HL-60 (cell line): ENCODE measurements around the gene CHSY3.

Experiments used
- DNase-seq, 2 experiments: peaks; one replicate each; pipeline ENCODE4 v3.0.0-alpha.2; 2010 to 2020; ENCODE audit warnings: low read depth in 1 of 2, low spot score in 1 of 2
- H3K27ac ChIP-seq: fragments of 250-450 bp; sonication (Bioruptor Pico); replicated peaks from 2 replicates; pipeline ENCODE4 v1.5.1; 2020; ENCODE audit warnings: mild to moderate bottlenecking, moderate library complexity
- H3K27me3 ChIP-seq: fragments of 250-450 bp; sonication (Bioruptor Pico); 2 replicates; pipeline ENCODE4 v1.5.1; 2021; ENCODE audit warnings: mild to moderate bottlenecking, moderate library complexity; ENCODE audit not compliant: insufficient read depth, poor library complexity, severe bottlenecking
- H3K4me3 ChIP-seq: replicated peaks from 2 replicates; pipeline ENCODE4 v1.5.1; 2011; ENCODE audit warnings: mild to moderate bottlenecking, control low read depth, low read length; ENCODE audit not compliant: insufficient read depth
- CTCF ChIP-seq: IDR thresholded peaks from one replicate; pipeline ENCODE4 v1.5.1; 2011; ENCODE audit warnings: low read length, control low read depth, inconsistent platforms; ENCODE audit not compliant: insufficient read depth
- GABPA ChIP-seq: IDR thresholded peaks from 2 replicates; pipeline ENCODE4 v1.6.1; 2012; ENCODE audit warnings: low read depth
- POLR2AphosphoS5 ChIP-seq: IDR thresholded peaks from 2 replicates; pipeline ENCODE4 v1.6.1; 2012; ENCODE audit warnings: low read depth
- REST ChIP-seq: IDR thresholded peaks from 2 replicates; pipeline ENCODE4 v1.6.1; 2012; ENCODE audit warnings: low read depth; ENCODE audit not compliant: insufficient replicate concordance
- SPI1 ChIP-seq: IDR thresholded peaks from 2 replicates; pipeline ENCODE4 v1.6.1; 2012; ENCODE audit warnings: low read depth, mild to moderate bottlenecking, borderline replicate concordance

The CHSY3 gene

GRCh38 chr5:129906177-129906887 lies 2.1 kb downstream of the CHSY3 start:
- Histone ChIP-seq H3K4me3 (no peak overlapping the region), H3K27ac (no peak overlapping the region), H3K27me3 (no peaks in the 10 kb centered on the region)
- no peak for DNase-seq
- TF ChIP-seq REST, result no peak
- no peak for TF ChIP-seq SPI1
- TF ChIP-seq POLR2AphosphoS5, result no peak
- no peak for TF ChIP-seq CTCF
- no peak for TF ChIP-seq GABPA

GRCh38 chr5:129909225-129909624 lies 5.0 kb downstream of the CHSY3 start:
- TF ChIP-seq GABPA, result no peak
- no peak for TF ChIP-seq SPI1
- TF ChIP-seq REST, result no peak
- no peak for TF ChIP-seq CTCF
- TF ChIP-seq POLR2AphosphoS5, result no peak
- Histone ChIP-seq H3K4me3 (no peak overlapping the region), H3K27me3 (no peaks in the 10 kb centered on the region), H3K27ac (no peak overlapping the region)
- no peak for DNase-seq

GRCh38 chr5:129912601-129913255 lies 8.5 kb downstream of the CHSY3 start:
- no peaks in the 10 kb centered on the region for H3K27me3 ChIP-seq
- no peak overlapping the region for H3K4me3 ChIP-seq
- TF ChIP-seq REST (no peak), POLR2AphosphoS5 (no peak), GABPA (no peak), SPI1 (no peak), CTCF (no peak)
- no peak overlapping the region for H3K27ac ChIP-seq
- no peak for DNase-seq
